ENCODE data around the gene RSPH10B2. TPM values are rescaled to one million over a fixed set of nuclear protein-coding genes. Genes with fewer than 3 reads are reported as not detected.
"Not testable (repeated sequence)": the region's sequence is repeated elsewhere in the genome, so short reads cannot be mapped to it uniquely, and the experiment has no call there.

RSPH10B2 gene
- total RNA-seq, 2 experiments from 2014 or later, result 0.48 TPM; not detected in 1

DNA sequence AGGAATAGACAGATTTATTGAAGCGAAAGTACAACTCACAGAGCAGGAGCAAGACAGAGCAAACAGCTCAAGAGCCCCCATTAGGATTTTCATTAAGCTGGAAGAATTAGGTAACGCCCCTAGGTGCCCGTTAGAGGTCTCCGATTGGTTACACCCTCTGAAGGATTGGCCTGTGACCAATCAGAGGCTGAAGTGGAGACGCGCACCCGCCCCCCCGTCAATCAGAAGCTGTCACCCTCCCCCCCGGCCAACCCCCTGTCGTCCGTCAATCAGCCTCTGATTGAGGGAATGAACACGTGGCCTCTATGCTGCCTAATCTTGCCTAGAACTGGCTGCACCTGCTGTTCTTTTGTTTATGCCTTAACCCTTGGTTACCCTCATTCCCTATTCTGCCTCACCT, 73.3 kb downstream of the RSPH10B2 start:
- CTCF ChIA-PET; intact Hi-C loops (cut with DNase I, micrococcal nuclease); H3K4me1 Mint-ChIP-seq; H3K27me3 Mint-ChIP-seq; H3K36me3 Mint-ChIP-seq (ENCODE audit: low read depth); POLR2A ChIA-PET; DNase-seq; ATAC-seq; H3K9me3 Mint-ChIP-seq (ENCODE audit: low read depth): not testable (repeated sequence)
- Mint-ChIP-seq H3K4me3 (peak overlapping the region; percentile 59), H3K27ac (peak overlapping the region; percentile 51)

DNA sequence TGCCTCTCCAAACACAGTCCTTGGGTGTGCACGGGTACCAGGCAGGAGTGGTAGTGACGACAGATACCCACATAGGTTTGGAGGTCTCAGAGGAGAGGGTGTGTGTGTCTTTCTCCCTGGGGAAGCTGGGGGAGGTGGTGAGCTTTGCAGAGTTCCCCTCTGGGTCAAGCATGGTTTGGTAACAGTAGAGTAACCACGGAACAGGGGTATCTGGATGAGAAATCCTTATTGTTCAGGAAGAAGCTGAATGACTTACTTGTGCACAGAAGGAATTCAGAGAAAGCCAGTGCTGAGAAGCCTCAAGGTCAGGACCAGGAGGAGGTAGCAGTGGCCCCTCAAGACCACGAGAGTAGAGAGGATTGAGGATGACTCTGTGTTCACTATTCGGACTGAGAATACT, 75.7 kb downstream of the RSPH10B2 start:
- ATAC-seq; H3K4me3 Mint-ChIP-seq; H3K36me3 Mint-ChIP-seq (ENCODE audit: low read depth); H3K4me1 Mint-ChIP-seq; H3K27ac Mint-ChIP-seq; CTCF ChIA-PET; POLR2A ChIA-PET; DNase-seq; H3K27me3 Mint-ChIP-seq; H3K9me3 Mint-ChIP-seq (ENCODE audit: low read depth): not testable (repeated sequence)
- intact Hi-C loops (cut with DNase I, micrococcal nuclease), result loop anchor here in 1 of 2 experiments (10.0 kb wide), 1 partner anchor 235 kb away; the partner anchor contains the start of gene INTS15

DNA sequence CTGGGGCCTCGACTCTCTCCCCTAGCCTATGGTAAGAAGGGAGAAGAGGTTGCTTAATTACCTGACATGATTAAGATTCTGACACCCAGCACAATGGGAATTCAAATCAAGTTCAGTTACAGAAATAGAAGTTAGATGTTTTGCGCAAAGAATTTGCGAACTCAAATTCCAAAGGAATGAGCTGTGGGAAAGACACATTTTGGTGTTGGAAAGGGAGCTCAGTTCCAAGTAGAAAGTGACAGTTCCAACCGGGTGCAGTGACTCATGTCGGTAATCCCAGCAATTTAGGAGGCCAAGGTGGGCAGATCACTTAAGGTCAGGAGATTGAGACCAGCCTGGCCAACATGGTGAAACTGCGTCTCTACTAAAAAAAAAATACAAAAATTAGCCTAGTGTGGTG, 76.1 kb downstream of the RSPH10B2 start:
- CTCF ChIA-PET; H3K36me3 Mint-ChIP-seq (ENCODE audit: low read depth); DNase-seq; H3K27me3 Mint-ChIP-seq; H3K9me3 Mint-ChIP-seq (ENCODE audit: low read depth); POLR2A ChIA-PET; H3K4me3 Mint-ChIP-seq; H3K4me1 Mint-ChIP-seq; H3K27ac Mint-ChIP-seq; ATAC-seq: not testable (repeated sequence)
- intact Hi-C loops (cut with DNase I, micrococcal nuclease), result loop anchor here in 1 of 2 experiments (10.0 kb wide), 1 partner anchor 235 kb away; the partner anchor contains the start of gene INTS15

DNA sequence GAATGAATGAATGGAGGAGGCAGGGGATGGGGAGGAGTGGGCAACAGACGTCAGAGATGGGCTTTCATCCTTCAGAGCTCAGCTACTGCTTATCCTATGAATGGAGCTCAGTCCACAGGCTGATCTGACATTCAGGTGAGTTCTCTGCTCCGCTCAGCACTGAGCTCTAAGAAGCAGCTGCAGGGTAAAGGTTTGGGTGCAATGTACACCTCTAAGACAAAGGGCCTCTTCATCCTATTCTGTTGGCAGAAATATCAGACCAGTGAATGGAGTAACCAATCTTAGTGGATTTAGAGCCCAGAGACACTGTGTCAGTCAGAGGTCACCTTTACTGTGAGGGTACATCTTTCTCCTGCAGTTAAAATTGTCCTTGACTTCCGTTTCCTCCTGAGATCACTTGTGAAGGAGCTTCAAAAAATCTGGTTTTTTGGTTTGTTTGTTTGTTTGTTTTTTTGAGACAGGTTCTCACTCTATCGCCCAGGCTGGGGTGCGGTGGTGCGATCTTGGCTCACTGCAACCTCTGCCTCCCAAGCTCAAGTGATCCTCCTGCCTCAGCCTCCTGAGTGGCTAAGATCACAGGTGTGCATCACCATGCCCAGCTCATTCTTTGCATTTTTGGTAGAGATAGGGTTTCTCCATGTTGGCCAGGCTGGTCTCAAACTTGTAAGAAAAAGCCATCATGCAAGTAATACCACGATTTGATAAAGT, 77.3 kb downstream of the RSPH10B2 start:
- DNase-seq (no peak), ATAC-seq (no peak)
- Mint-ChIP-seq H3K4me3 (no peak overlapping the region), H3K27me3 (peaks cover 2% of the 10 kb centered on the region), H3K4me1 (no peaks in the 10 kb centered on the region), H3K36me3 (ENCODE audit: low read depth) (peaks cover 1% of the 10 kb centered on the region), H3K27ac (no peak overlapping the region), H3K9me3 (ENCODE audit: low read depth) (no peaks in the 10 kb centered on the region)
- ChIA-PET POLR2A (no interaction called here), CTCF (interaction anchor here (0.8 to 1.0 kb wide), 2 partner anchors 9 to 574 kb away, joined by 3 read pairs; no protein-coding TSS in a partner anchor)
- intact Hi-C loops (cut with DNase I, micrococcal nuclease), result loop anchor here in 1 of 2 experiments (10.0 kb wide), 1 partner anchor 236 kb away; the partner anchor contains the start of gene INTS15

DNA sequence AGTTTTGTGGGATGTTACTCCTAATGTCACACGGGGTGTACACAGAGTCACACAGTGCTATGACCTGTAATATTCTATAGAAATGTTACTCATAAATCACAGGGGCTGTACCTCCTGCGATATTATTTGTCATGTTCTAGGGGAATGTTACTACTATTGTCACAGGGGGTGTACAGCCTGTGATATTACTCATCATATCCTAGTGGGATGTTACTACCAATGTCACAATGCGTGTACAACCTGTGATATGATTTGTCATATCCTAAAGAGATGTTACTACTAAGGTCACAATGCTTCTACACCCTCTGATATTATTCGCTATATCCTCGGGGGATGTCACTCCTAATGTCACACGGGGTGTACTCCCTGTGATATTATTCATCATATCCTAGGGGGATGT, 79.7 kb downstream of the RSPH10B2 start:
- intact Hi-C loops (cut with DNase I, micrococcal nuclease), result loop anchor here in 1 of 2 experiments (10.0 kb wide), 1 partner anchor 239 kb away; the partner anchor contains the start of gene INTS15
- ATAC-seq (no peak), DNase-seq (no peak)
- ChIA-PET POLR2A (no interaction called here), CTCF (no interaction called here)
- Mint-ChIP-seq H3K9me3 (ENCODE audit: low read depth) (no peaks in the 10 kb centered on the region), H3K27ac (no peak overlapping the region), H3K36me3 (ENCODE audit: low read depth) (no peaks in the 10 kb centered on the region), H3K4me1 (no peaks in the 10 kb centered on the region), H3K27me3 (peaks cover 5% of the 10 kb centered on the region), H3K4me3 (no peak overlapping the region)

DNA sequence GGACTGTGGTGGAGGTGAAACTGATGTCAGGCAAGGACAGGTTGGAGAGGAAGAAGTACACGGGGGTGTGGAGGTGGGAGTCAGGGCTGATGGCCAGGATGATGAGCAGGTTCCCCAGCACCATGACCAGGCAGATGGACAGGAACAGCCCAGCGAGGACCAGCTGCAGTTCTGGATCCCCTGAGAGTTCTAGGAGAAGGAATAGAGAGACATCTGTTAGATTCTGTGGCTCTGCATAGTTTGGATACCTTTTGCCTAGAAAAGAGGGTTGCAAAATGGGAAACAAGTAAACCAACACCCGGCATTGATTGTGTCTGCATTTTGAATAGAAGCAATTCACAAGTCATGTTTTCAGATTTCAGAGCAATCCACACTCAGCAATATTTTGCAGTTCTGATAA, 81.6 kb downstream of the RSPH10B2 start:
- CTCF ChIA-PET, H3K27ac Mint-ChIP-seq: not testable (repeated sequence)

DNA sequence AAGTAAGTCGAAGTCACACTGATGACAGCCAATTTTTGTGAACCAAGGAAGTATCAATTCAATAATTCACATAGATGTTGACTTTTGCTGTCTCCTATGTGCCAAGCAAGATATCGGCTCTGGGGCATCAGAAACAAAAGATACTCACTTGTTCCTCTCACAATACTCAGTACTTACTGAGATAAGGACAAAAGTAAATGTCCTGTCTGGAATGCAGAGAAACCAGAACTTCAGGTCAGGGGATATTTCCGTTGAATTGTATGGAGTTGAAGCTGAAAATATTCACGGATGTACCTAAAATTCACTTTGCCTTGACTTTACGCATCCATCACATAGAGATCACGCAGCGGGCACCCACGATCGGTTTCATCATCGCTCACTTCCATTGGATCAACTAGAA, 83.2 kb downstream of the RSPH10B2 start:
- H3K4me3 Mint-ChIP-seq; H3K36me3 Mint-ChIP-seq (ENCODE audit: low read depth); CTCF ChIA-PET; H3K27ac Mint-ChIP-seq; H3K4me1 Mint-ChIP-seq; ATAC-seq; H3K27me3 Mint-ChIP-seq; DNase-seq; H3K9me3 Mint-ChIP-seq (ENCODE audit: low read depth); POLR2A ChIA-PET: not testable (repeated sequence)
- intact Hi-C loops (cut with DNase I, micrococcal nuclease), result loop anchor here in 1 of 2 experiments (10.0 kb wide), 1 partner anchor 242 kb away; the partner anchor contains the start of gene INTS15

More for the DNA sequence above, 81.6 kb downstream of the RSPH10B2 start:
- DNase-seq; H3K27me3 Mint-ChIP-seq; H3K4me3 Mint-ChIP-seq; H3K36me3 Mint-ChIP-seq (ENCODE audit: low read depth); H3K4me1 Mint-ChIP-seq; POLR2A ChIA-PET; H3K9me3 Mint-ChIP-seq (ENCODE audit: low read depth); ATAC-seq: not testable (repeated sequence)
- intact Hi-C loops (cut with DNase I, micrococcal nuclease), result loop anchor here in 1 of 2 experiments (10.0 kb wide), 1 partner anchor 241 kb away; the partner anchor contains the start of gene INTS15

DNA sequence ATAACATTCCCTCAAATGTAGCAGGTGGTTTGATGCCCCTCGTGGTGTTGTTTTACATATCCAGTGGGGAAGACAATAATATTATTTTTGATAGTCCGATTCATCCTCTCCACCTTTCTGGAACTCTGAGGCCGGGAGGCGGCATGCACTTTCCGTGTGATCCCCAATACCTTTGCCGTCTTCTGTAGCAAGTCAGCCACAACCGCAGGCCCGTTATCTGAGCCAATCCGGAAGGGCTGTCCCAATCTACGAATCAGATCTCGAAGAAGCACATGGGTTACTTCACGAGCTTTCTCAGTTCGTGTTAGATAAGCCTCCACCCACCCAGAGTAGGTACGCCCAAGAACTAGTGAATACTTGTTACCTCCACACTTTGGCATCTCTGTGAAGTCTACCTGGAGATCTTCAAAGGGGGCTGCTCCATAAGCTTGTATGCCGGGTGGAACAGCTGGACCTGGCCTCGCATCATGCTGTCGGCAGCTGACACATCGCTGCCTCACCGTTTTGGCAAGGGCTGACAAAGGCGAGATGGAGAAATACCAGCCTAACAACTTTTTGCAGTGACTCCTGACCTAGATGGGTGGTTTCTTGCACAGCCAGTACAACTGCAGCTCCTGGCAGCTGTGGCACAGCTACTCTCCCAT, 88.5 kb downstream of the RSPH10B2 start:
- not testable (repeated sequence) for H3K27ac Mint-ChIP-seq

DNA sequence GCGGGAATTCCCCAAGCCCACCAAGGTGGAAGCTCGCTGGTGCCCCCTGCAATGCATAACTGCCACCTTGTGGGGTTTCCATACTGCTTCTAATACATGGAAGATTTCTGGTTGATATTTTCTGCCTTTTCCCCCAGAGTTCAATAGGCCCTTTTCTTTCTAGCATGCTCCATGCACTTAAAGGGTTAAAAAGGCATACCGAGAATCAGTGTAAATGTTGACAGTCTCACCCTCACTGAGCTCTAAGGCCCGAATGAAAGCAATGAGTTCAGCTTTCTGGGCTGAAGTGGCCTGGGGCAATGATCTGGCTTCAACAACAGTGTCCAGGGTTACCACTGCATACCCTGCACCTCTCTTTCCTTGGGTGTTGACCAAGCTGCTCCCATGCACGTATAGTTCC, 89.2 kb downstream of the RSPH10B2 start:
- H3K9me3 Mint-ChIP-seq (ENCODE audit: low read depth); DNase-seq; H3K27ac Mint-ChIP-seq; H3K4me1 Mint-ChIP-seq; H3K4me3 Mint-ChIP-seq; H3K36me3 Mint-ChIP-seq (ENCODE audit: low read depth); H3K27me3 Mint-ChIP-seq; CTCF ChIA-PET; ATAC-seq; POLR2A ChIA-PET; intact Hi-C loops (cut with DNase I, micrococcal nuclease): not testable (repeated sequence)

More for the DNA sequence above, 88.5 kb downstream of the RSPH10B2 start:
- intact Hi-C loops (cut with DNase I, micrococcal nuclease); H3K36me3 Mint-ChIP-seq (ENCODE audit: low read depth); H3K27me3 Mint-ChIP-seq; POLR2A ChIA-PET; H3K4me1 Mint-ChIP-seq; ATAC-seq; H3K4me3 Mint-ChIP-seq; DNase-seq; H3K9me3 Mint-ChIP-seq (ENCODE audit: low read depth): not testable (repeated sequence)
- CTCF ChIA-PET, result interaction anchor here (0.6 kb wide), 1 partner anchor 97 kb away, joined by 3 read pairs; no protein-coding TSS in a partner anchor

DNA sequence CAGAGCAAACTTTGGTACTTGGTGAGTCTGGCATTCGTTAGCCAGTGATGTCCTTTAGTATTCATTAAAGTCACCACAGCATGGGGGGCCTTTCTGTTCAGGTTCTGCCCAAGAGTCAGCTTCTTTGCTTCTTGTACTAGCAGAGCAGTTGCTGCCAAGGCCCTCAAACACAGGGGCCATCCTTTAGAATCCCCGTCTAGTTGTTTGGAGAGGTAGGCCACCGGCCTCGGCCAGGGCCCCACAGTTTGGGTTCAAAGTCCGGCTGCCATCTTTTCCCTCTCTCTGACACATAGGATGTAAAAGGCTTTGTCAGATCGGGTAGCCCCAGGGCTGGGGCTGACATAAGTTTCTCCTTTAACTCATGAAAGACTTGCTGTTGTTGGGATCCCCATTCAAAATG, 89.8 kb downstream of the RSPH10B2 start:
- H3K27me3 Mint-ChIP-seq; H3K9me3 Mint-ChIP-seq (ENCODE audit: low read depth); ATAC-seq; intact Hi-C loops (cut with DNase I, micrococcal nuclease); CTCF ChIA-PET; H3K4me3 Mint-ChIP-seq; H3K27ac Mint-ChIP-seq; POLR2A ChIA-PET; DNase-seq; H3K36me3 Mint-ChIP-seq (ENCODE audit: low read depth); H3K4me1 Mint-ChIP-seq: not testable (repeated sequence)

DNA sequence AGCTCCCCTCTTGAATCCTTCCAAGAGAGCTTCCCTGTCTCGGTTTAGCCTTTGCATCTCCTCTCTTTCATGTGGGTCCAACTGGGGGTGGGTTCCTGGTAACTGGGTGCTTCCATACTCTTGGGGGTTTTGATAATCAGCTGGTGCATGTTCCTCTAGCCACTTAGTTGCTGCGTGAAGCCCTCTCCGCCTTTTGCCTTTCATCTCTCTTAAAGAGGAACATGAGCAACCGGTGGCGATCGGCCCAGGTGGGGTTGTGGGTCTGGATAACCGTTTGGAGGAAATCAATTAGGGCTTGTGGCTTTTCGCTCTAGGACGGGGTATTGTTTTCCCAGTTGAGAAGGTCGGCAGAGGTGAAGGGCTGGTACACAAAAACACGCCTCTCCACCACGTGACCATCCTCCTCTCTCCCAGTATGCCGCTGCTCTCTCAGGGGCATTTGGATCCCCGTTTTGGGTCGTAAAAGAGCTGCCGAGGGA, 92.1 kb downstream of the RSPH10B2 start:
- H3K9me3 Mint-ChIP-seq (ENCODE audit: low read depth); H3K4me3 Mint-ChIP-seq; intact Hi-C loops (cut with DNase I, micrococcal nuclease); ATAC-seq; H3K27ac Mint-ChIP-seq; H3K36me3 Mint-ChIP-seq (ENCODE audit: low read depth); H3K27me3 Mint-ChIP-seq; POLR2A ChIA-PET; H3K4me1 Mint-ChIP-seq; CTCF ChIA-PET: not testable (repeated sequence)
- DNase-seq, result peak; percentile 23

DNA sequence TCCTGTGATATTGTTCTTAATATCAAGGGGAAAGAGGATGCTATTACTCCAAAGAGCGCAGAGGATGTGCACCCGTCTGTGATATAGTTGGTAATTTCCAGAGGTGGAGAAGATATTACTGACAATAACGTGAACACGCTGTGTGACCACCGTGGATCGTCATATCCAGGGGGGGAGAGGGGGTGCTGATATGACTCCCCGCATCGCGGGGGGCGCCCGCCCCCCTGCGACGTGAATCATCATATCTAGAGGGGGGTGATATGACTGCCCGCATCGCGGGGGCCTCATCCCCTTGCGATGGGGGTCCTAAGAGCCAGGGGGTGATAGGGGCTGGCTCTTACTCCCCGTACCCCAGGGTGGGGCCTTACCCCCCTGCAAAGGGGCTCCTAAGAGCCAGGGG, 93.8 kb downstream of the RSPH10B2 start:
- DNase-seq; H3K4me1 Mint-ChIP-seq; H3K4me3 Mint-ChIP-seq; H3K9me3 Mint-ChIP-seq (ENCODE audit: low read depth); POLR2A ChIA-PET; CTCF ChIA-PET; H3K27me3 Mint-ChIP-seq; H3K36me3 Mint-ChIP-seq (ENCODE audit: low read depth); ATAC-seq; H3K27ac Mint-ChIP-seq; intact Hi-C loops (cut with DNase I, micrococcal nuclease): not testable (repeated sequence)

All from activated CD4-positive, alpha-beta T cell treated with anti-CD3 and anti-CD28 coated beads for 36 hours (primary cell).